Bone marrow (tissue), 2 donors: ENCODE results near the gene STARD3NL.
"Not testable (repeated sequence)": the region's sequence is repeated elsewhere in the genome, so short reads cannot be mapped to it uniquely, and the experiment has no call there.

ENCODE experiments used
- DNase-seq, 2 donors: peaks; one replicate each; lab custom pipeline; 2025; lab: John Stamatoyannopoulos, UW

Gene STARD3NL

DNA sequence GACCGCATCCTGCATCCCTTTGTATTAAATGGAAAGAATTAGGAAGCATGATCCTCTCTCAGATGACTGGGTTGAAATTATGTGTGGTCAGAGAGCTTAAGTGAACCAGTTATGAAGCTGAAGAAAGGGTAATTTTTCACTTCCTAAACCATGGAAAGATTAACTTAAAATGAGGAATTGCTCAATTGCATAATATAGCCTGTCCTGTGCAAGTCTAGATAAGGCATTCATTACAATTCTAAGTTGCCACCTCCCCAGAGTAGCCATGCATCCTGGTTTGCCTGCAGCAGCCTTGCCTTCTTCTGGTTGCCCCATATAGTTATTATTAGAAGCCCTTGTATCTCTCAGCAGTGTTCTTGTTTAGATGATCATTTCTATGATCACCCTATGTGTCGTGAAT is 45.3 kb downstream of the STARD3NL start:
- no peak for DNase-seq

DNA sequence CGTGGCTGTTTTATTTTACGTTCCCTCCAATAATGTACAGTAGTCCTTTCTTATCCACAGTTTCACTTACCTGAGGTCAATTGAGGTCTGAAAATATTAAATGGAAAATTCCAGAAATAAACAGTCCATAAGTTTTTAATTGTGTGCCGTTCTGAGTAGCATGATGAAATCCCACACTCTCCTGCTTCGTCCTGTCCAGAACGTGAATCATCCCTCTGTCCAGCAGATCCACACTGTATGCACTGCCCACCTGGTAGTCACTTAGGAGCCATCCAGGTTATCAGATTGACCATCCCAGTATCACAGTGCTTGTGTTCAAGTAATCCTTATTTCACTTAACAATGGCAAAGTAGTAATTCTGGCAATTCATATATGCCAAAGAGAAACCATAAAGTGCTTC is 46.3 kb downstream of the STARD3NL start:
- DNase-seq, result no peak

DNA sequence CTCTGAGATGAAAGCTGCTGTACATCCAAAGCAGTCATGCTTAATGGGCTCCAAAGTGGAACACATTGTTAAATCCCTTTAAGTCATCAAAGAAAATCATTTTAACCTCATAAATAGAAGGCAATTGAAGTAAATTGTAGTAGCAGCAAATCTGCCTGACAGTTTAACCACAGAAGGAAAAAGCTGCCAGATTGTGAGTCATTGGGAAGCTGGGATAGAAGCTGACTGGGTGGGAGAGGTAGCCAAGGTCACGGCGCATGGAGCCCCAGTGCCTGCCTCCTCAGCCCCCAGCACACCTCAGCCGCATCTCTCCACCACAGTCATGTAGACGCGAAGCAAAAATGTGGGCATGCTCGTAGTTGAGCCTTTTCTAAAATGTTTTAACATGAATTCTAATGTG is 51.3 kb downstream of the STARD3NL start:
- DNase-seq, result no peak

DNA sequence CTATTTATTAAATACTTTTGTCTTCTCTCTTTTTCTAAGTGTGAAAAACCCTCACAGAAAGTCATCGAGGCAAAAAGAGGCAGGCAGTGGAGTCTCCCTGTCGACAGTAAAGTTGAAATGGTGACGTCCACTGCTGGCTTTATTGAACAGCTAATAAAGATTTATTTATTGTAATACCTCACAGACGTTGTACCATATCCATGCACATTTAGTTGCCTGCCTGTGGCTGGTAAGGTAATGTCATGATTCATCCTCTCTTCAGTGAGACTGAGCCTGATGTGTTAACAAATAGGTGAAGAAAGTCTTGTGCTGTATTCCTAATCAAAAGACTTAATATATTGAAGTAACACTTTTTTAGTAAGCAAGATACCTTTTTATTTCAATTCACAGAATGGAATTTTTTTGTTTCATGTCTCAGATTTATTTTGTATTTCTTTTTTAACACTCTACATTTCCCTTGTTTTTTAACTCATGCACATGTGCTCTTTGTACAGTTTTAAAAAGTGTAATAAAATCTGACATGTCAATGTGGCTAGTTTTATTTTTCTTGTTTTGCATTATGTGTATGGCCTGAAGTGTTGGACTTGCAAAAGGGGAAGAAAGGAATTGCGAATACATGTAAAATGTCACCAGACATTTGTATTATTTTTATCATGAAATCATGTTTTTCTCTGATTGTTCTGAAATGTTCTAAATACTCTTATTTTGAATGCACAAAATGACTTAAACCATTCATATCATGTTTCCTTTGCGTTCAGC is 52.0 kb downstream of the STARD3NL start:
- DNase-seq, result no peak

DNA sequence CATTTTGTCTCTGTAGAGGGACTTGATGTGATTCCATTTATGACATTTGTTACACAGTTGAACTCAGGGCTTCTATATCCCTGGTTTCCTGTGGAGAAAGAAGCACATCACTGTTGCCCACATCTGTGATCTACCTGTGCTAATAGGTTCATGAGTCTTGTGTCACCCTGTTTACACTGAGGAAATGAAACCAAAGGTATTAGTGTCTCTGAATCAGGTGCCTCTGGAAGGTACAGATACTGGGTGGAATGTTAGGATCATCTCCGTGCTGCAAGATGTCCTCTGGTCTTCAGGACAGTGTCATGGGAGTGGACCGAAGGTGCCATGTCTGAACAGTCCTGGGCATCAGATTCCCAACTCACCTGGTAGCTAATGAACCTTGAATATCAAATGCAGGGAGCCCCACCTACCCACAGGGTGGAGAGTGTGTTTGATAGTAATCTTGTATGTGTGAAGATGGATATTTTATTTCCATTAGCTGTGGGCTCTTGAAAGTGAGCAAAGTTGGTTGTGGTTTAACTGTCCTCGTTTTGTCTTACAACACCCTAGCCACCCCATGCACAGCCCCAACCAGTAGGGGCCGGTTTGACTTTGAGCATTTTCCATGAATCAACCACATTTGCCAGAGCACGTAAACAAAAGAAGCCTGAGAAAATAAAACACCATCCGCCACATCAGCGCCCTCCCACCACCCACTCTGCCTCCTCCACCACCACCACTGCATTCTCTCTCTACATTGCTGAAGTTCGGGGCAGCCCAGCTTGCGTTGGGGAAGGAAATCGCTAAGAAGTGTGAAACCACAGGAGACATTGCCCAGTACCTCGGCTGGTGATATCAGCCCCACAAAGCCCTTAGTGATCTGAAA is 54.7 kb downstream of the STARD3NL start:
- DNase-seq, result peak in 1 of 2 donors; percentile 84

DNA sequence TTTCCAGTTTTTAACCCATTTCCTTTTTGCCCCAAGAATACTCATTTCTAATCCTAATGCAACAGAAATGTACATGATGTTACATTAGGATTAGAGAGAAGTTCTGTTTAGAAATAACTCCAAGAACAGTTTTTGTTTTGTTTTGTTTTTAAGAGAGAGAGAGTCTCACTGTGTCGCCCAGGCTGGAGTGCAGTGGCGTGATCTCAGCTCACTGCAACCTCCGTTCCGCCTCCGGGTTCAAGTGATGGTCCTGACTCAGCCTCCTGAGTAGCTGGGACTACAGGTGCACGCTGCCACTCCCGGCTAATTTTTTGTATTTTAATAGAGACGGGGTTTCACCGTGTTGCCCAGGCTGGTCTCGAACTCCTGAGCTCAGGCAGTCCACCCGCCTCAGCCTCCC is 56.7 kb downstream of the STARD3NL start:
- DNase-seq, result not testable (repeated sequence)

DNA sequence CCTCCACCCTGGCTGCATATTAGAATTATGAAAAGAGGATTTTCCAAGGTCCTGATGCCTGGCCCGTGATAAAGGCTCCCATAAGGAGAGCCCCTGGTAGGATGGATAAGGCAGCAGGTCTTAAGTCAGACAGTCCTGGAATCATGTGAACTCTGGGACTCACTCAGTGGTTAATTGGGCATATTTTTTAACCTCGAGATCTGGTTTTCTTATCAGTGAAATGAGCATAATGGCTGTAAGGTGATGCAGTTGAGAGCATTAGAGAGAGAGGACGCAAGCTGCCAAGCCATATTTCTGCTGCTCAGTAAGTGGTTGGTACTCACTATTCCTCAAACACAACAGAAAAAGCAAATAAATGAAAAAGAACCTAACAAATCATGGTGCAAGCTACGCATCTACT is 57.6 kb downstream of the STARD3NL start:
- DNase-seq, result no peak

DNA sequence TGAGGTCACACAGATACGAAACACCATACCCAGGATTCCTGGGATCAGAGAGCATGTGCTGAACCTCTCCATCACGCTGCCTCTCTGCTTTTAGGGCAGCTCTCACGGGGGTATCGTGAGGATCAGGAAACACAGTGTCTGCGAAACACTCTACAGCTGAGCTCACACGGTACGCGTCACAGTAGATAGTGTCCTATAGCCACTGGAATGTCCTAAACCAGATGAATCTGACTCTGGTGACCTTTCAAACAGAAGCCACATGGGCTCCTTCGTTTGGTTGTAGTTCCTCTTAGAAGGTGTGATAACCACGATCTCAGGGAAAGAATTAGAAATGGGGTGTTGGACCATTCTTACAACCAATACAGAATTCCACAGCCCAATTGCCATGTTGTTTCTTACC is 61.1 kb downstream of the STARD3NL start:
- DNase-seq, result not testable (repeated sequence)

DNA sequence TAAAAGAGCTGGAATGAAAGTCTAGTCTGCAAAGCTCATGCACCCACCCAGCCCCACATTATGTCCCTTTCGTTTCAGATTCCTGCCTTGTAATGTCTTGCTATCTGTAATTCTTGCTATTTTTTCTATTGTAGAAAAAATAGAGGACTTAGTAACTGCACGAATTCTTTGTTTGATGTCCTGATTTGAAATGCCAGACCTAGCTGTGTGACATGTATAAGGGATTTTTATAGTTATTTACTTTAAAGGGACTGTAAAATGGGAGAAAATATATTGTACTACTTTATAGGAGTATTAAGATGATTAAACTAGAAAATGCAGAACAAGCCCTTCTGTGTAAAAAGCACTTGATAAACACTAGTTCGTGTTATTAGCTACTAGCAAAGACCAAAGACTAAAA is 63.0 kb downstream of the STARD3NL start:
- no peak for DNase-seq

DNA sequence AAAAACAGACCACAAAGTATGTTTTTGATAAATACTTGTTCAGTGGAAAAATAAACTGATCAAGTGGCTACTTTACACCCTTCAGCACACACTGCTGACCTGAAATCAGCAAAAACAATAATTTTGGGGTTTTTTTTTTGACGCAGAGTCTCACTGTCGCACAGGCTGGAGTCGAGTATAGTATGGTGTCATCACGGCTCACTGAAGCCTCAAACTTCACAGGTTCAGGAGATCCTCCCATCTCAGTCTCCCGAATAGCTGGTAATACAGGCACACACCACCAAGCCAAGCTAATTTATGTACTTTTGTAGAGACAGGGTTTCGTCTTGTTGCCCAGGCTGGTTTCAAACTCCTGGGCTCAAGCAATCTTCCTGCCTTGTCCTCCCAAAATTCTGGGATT is 64.8 kb downstream of the STARD3NL start:
- no peak for DNase-seq

DNA sequence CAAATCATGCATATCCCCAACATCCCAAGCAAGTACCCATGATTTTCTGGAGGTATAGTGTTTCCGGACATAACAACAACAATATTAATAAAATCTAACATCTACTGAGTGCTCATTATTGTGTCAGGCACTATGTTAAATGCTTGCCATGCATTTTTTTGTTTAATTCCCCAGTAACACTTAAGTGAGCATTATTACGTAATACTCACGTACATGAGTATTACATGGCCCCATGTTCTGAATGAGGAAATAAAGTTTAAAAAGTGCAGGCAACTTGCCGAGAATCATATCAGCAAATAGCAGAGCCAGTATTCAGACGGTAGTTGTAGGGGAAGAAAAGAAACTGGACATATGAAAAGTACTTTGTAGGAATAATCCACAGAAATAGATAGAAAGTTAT is 65.3 kb downstream of the STARD3NL start:
- peak in 1 of 2 donors; percentile 18 for DNase-seq

DNA sequence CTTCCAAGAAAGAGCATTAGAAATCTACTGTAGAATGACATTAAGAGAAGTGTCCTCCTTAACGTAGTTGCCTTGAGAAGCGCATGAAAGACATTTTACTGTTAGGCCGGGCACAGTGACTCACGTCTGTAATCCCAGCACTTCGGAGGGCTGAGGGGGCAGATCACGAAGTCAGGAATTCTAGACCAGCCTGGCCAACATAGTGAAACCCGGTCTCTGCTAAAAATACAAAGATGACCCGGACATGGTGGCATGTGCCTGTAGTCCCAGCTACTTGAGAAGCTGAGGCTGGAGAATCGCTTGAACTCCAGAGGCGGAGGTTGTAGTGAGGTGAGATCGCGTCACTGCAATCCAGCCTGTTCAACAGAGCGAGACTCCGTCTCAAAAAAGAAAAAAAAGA is 66.5 kb downstream of the STARD3NL start:
- DNase-seq, result no peak

DNA sequence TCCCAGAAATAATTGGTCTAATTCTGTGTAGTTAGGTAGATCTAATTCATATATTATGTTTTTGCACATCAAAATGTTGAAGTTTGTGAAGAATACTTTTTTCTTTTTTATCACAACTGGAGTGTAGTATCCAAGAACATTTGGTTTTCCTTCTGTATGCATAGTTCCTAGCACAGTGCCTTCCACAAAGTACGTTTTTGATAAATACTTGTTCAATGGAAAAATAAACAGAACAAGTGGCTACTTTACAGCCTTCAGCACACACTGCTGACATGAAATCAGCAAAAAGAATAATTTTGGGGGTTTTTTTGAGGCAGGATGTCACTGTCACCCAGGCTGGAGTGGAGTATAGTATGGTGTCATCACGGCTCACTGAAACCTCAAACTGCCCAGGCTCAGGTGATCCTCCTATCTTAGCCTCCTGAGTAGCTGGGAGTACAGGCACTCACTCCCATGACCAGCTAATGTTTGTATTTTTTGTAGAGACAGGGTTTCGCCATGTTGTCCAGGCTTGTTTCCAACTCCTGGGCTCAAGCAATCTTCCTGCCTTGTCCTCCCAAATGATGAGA is 67.4 kb downstream of the STARD3NL start:
- no peak for DNase-seq

DNA sequence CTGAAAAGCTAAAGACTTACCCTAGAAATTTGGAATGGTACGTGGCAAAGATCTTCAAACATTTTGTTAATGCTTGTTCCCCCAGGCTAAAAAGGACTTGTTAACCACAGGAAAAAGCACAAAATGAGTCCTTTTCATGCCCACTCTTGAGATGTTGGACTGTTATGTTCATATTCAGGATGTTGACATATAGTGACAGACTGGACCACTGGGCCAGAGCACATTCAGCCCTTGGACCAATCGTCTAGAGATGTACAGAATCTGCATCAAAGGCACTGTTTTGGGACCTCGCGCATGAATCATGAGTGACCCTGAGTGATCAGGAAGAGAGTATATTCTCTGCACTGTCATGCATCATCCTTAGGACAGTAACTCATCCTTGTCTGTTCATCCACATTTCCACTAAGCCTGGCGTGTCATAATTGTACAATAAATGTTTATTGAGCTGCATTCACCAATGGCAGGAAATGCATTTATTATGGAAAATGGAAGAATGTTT is 70.1 kb downstream of the STARD3NL start:
- no peak for DNase-seq

DNA sequence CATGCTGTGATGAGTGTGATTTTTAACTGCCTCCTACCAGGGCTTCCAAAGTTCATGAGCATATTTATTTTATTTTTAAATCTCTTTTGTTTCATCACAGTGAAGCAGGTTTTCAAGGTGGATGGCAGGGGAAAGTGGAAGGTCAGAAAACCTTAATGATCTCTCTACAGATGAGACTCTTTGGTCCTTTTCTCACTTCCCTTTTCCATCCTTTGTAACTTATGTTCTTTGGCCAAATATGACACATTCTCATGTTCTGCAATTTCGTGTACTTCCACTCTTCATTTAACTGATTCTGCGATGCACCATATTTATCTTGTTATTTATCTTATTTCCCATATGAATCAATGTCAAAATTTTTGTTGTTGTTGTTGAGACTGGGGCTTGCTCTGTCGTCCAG is 71.8 kb downstream of the STARD3NL start:
- not testable (repeated sequence) for DNase-seq

DNA sequence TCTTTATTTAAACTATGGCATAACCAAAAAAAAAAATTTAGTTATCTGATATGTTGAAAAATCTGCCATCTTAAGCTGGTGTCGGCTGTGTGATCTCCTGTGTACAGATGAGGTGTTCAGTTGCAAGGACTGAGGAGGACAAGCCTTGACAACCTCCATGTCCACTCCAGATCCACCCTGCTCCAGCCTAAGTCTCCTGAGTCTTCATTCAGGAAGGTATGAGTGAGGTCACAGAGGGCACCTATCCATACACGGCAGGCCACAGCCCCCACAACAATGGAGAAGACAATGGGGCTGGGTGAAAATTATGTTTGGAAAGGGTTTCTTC is 79.3 kb downstream of the STARD3NL start:
- no peak for DNase-seq

DNA sequence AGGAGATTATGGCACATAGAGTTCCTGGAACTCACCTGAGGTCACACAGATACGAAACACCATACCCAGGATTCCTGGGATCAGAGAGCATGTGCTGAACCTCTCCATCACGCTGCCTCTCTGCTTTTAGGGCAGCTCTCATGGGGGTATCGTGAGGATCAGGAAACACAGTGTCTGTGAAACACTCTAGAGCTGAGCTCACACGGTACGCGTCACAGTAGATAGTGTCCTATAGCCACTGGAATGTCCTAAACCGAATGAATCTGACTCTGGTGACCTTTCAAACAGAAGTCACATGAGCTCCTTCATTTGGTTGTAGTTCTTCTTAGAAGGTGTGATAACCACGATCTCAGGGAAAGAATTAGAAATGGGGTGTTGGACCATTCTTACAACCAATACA is 81.1 kb downstream of the STARD3NL start:
- not testable (repeated sequence) for DNase-seq

DNA sequence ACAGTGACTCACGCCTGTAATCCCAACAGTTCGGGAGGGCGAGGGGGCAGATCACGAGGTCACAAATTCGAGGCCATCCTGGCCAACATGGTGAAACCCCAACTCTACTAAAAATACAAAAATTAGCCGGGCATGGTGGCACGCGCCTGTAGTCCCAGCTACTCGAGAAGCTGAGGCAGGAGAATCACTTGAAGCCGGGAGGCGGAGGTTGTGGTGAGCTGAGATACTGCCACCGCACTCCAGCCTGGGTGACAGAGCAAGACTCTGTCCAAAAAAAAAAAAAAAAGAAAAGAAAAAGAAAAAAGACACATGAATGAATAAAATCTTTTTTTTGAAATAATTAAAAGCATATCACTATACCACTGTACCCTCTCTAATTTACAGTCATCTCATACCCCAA is 83.6 kb downstream of the STARD3NL start:
- not testable (repeated sequence) for DNase-seq

DNA sequence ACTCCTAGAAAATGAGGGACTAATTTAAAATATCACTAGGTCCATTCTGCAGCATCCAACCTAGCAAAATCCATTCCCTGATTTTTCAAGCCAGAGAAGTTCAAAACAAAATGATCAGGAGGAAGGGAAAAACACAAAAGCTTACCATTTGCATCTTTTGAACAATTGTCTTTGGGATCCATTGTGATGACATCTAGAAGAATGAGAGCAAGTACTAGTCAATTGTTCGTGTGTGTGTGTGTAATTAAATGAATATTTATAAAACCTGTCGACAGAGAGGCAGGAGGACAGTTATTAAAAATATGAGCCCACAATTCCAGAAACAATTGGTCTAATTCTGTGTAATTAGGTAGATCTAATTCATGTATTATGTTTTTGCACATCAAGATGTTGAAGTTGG is 84.0 kb downstream of the STARD3NL start:
- DNase-seq, result not testable (repeated sequence)

DNA sequence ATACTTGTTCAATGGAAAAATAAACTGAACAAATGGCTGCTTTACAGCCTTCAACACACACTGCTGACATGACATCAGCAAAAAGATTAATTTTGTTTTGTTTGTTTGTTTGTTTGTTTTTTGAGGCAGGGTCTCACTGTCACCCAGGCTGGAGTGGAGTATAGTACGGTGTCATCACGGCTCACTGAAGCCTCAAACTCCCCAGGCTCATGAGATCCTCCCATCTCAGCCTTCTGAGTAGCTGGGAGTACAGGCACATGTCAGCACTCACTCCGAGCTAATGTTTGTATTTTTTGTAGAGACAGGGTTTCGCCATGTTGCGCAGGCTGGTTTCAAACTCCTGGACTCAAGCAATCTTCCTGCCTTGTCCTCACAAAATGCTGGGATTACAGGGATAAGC is 84.5 kb downstream of the STARD3NL start:
- DNase-seq, result no peak

DNA sequence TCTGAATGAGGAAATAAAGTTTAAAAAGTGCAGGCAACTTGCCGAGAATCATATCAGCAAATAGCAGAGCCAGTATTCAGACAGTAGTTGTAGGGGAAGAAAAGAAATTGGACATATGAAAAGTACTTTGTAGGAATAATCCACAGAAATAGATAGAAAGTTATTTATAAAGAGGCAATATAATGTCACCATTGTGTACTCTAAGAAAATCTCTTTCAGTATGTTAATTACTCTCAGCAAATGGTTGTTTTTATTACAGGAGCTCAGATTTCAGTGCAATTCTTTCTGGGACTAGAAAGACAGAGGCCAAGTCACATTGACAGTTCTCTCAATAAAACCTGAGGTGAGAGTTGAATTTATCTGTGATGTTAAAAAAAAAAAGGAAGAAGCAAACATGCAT is 85.2 kb downstream of the STARD3NL start:
- DNase-seq, result not testable (repeated sequence)

DNA sequence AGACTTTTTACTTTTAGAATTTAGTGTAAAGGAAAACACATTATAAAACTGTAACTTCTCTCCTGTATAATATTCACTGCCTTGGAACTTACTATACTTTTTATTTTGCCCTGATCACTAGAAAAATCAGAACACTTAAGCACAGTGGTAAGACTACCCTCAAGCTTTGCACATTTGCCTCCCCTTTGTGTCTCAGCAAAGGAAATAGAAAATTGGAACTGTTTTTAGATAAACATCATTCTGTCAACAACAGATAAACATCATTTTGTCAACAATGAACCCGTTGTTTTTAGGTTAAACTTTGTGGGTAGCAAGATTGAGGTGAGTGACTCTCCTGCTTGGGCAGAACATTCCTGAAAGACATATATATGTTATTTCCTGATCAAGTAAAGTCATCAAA is 86.6 kb downstream of the STARD3NL start:
- not testable (repeated sequence) for DNase-seq

DNA sequence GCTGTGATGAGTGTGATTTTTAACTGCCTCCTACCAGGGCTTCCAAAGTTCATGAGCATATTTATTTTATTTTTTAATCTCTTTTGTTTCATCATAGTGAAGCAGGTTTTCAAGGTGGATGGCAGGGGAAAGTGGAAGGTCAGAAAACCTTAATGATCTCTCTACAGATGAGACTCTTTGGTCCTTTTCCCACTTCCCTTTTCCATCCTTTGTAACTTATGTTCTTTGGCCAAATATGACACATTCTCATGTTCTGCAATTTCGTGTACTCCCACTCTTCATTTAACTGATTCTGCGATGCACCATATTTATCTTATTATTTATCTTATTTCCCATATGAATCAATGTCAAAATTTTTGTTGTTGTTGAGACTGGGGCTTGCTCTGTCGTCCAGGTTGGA is 87.9 kb downstream of the STARD3NL start:
- DNase-seq, result not testable (repeated sequence)
